ENCODE results near the gene MUC13.

Gene MUC13

DNA sequence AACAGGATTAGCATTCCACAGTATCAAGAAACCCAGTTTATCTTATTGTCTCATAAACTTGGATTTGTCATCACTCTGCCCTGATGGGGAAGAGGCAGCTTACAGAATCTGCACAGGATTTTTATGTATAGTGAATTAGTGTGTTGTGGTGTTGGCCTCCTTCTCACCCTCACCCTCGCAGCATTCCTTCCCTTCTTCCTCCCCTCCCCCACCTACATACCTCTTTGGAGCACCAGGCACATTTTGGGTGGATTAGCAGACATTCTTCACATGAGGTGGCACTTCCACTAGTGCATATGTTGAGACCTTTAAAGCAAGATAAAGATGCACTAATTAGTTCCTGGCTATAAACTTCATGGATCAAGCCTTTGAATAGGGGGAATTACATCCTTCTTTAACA is 61.3 kb downstream of the MUC13 start:
- DNase-seq = no peak

DNA sequence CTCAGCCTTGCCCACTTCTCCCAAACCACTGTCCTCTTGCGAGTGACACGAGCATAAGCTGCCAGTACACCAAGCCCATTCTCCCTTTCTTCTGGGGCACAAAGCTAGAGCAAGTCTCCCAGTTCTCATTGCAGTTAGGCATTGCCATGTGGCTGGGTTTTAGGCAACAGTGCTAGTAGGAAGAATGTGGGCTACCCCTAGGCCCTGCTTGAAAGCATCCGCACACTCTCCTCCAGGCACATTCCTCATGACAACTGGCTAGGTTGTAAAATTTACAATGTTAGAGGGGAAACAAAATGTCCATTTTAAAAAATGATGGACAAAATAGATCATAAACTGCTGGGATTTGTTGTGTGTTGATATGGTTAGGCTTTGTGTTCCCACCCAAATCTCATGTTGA is 67.0 kb downstream of the MUC13 start:
- DNase-seq = no peak

DNA sequence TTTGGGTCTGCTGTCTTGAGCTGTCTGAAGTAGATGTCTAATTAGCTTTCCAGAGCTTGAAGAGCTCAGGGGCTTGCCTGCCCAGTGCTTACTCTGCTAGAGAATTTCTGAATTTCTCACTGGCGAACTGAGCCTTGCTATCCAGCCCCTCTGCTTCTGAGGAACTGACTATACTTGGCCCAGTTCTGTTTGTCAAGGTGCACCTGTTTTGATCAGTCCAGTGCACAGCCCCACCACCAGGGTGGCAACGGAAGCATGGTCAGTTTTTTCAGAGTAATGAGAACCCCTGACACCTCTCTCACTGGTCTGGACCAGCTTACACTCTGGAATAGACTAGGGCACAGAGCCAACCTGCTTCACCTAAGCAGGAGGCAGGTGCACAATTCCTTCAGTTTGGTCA is 72.5 kb downstream of the MUC13 start:
- DNase-seq = no peak

DNA sequence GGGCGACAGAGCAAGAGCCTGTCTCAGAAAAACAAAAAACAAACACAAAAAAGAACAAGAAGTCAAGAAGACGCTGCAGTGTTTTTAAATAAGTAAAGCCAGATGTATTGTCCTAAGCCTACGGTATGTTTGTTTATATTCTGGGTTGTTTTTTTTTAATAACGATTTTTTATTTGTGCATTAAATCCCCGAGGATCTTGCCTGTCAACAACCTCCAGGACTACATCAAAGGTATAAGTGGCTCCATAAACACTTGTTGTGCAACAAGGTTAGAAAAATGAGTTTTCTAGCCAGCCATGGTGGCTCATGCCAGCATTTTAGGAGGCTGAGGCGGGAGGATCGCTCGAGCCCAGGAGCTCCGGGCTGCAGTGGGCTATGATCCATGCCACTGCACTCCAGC is 73.5 kb downstream of the MUC13 start:
- no peak for DNase-seq

DNA sequence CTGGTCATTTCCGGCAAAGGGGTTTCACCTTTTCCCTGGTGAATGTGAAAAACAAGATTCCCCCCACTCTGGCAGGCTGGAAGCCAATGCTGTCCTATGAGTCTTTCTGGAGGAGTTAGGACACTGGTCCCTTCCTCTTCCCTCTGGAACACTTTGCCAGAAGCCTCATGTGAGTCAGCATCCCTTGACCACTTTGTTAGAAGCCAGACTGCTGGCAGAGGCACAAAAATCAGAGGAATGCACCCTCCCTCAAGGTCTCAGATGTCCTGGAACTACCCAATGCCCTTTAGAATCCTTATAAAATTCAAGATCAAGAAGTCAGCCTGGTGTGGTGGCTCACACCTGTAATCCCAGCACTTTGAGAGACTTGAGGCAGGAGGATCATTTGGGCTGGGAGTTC is 74.0 kb downstream of the MUC13 start:
- no peak for DNase-seq

DNA sequence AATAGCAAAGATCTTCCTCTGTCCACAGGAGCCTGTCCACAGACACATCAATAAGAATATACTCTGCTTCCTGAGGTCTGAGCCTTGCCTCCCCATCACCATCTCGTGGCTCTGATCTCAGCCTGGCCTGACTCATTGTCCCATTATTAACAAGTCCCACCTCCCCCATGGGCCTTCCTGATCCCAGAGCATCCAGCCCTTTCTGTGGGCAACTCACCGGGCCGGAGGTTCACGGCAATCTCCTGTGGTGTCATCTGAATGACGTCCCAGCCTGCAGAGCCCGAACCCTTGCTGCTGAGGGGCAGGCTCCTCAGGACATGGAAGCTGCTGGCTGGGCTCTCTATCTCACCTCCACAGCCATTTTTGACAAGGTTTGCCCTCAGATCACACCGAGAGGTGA is 75.5 kb downstream of the MUC13 start:
- DNase-seq = no peak

DNA sequence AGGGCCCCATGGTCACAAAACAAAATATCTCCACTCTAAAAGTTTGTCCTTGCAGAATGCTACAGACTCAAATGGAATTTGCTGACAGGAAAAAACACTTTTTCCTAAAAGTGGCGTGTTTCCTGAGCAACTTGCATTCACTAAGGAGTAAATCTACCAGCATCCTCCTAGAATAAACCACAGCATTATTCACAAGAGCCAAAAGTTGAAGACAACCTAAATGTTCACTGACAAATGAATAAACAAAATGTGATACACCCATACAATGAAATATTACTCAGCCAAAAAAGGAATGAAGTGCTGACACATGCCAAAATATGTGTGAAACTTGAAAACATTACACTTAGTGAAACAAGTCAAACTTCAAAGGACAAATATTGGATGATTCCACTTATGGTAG is 76.3 kb downstream of the MUC13 start:
- DNase-seq = no peak

DNA sequence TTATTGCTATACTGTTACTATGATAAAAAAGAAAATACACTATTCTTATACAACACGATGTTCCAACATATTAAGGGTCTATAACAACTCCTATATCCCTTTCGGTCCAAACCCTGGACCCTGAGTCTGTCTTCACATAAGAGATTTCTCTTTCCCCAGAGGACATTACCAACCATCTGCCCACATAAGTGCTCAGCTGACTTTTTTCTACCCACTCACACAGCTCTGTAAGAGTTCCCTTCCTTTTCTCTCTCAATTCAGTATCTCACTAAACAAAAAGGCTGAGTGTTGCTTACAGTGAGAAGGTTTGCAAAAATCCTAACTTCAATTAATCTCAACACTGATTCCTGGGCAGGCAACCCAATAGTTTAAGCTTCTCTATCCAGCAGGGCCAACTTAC is 77.9 kb downstream of the MUC13 start:
- DNase-seq = no peak
